ENCODE results near the gene STIM1.

DNA sequence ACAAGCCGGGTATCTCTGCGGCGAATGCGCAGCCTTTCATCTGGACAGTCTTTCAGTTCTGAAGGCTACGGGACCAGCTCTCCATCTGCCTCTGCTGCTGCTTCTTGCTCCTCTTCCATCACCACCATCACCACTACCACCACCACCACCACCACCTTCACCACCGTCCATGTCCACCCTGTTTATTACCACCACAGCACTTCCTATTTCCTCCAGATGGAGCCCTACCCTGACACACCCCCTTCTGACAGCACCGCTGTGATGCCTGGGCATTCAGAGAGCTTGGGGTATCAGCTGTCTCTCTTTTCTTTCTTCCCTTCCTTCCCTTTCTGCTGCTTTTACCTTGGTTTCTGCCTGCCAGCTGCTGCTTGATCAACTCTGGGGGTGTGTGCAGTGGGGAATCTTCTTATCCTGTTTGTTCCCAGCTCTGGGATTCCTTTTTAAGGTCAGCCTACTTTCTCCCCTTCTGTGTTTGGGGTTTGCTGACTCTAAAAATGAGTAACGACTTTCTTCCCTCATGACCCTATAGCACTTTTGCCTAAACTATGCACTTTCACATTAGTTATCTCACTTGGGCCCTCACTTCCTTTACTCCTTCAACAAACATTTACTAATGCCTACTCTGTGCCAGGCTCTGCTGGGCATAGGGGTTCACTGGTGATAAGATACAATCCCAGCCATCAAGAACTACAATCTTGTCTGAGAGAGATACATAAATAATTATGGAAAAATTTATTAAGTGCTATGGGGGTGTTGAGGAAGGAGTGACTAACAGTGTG lies 231.3 kb downstream of the STIM1 start:
- TF ChIP-seq, protein P1, sequence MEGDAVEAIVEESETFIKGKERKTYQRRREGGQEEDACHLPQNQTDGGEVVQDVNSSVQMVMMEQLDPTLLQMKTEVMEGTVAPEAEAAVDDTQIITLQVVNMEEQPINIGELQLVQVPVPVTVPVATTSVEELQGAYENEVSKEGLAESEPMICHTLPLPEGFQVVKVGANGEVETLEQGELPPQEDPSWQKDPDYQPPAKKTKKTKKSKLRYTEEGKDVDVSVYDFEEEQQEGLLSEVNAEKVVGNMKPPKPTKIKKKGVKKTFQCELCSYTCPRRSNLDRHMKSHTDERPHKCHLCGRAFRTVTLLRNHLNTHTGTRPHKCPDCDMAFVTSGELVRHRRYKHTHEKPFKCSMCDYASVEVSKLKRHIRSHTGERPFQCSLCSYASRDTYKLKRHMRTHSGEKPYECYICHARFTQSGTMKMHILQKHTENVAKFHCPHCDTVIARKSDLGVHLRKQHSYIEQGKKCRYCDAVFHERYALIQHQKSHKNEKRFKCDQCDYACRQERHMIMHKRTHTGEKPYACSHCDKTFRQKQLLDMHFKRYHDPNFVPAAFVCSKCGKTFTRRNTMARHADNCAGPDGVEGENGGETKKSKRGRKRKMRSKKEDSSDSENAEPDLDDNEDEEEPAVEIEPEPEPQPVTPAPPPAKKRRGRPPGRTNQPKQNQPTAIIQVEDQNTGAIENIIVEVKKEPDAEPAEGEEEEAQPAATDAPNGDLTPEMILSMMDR (IDR thresholded peaks at IDR 0.05; ENCODE audit: low read length): no peak
- TF ChIP-seq EZH2 (IDR thresholded peaks at IDR 0.05; ENCODE audit: borderline replicate concordance, low read length): no peak

Data from OCI-LY1 (cell line).